GM12892 (cell line): ENCODE measurements around the gene SLF2.

Experiments
- DNase-seq: peaks from one replicate; pipeline ENCODE4 v3.0.0; 2011; ENCODE audit not compliant: insufficient read length
- FAIRE-seq: peaks from 2 replicates; lab custom pipeline; 2011; peaks lifted over from hg19 to GRCh38; lab: Jason Lieb, UNC
- POLR2A ChIP-seq: IDR thresholded peaks from 2 replicates; pipeline ENCODE4 v1.6.1; 2011; ENCODE audit warnings: low read depth, low read length, control low read depth
- POLR2AphosphoS5 ChIP-seq: IDR thresholded peaks from 2 replicates; pipeline ENCODE4 v1.6.1; 2011; ENCODE audit warnings: low read depth, low read length, control low read depth
- TAF1 ChIP-seq: IDR thresholded peaks from 2 replicates; pipeline ENCODE4 v1.6.1; 2011; ENCODE audit warnings: low read depth, mild to moderate bottlenecking, control low read depth, low read length, borderline replicate concordance

SLF2 gene

GRCh38 chr10:101005361-101005760, 92.6 kb downstream of the SLF2 start:
- TF ChIP-seq TAF1 = no peak
- TF ChIP-seq POLR2AphosphoS5 = no peak
- TF ChIP-seq POLR2A = no peak
- DNase-seq (no peak), FAIRE-seq (no peak)

- TF ChIP-seq POLR2A = no peak
- TF ChIP-seq POLR2AphosphoS5 = no peak
- TF ChIP-seq TAF1 = no peak
- DNase-seq (no peak), FAIRE-seq (no peak)
These were observed 93.3 kb downstream of the SLF2 start for GRCh38 chr10:101005869-101006567.

- FAIRE-seq (no peak), DNase-seq (no peak)
- TF ChIP-seq POLR2A = no peak
- no peak for TF ChIP-seq TAF1
- TF ChIP-seq POLR2AphosphoS5 = no peak
These were observed 93.9 kb downstream of the SLF2 start for GRCh38 chr10:101006593-101007098.

- DNase-seq (no peak), FAIRE-seq (no peak)
- TF ChIP-seq POLR2AphosphoS5 (no peak), POLR2A (no peak), TAF1 (no peak)
These were observed 94.4 kb downstream of the SLF2 start for GRCh38 chr10:101007099-101007711.

- no peak for FAIRE-seq
- no peak for DNase-seq
- TF ChIP-seq POLR2AphosphoS5 = no peak
- TF ChIP-seq POLR2A = no peak
- TF ChIP-seq TAF1 = no peak
These were observed 95.4 kb downstream of the SLF2 start for GRCh38 chr10:101007915-101008822.

- no peak for FAIRE-seq
- no peak for TF ChIP-seq TAF1
- no peak for TF ChIP-seq POLR2A
- TF ChIP-seq POLR2AphosphoS5 = no peak
These were observed 96.2 kb downstream of the SLF2 start for GRCh38 chr10:101008823-101009423.

GRCh38 chr10:101010329-101010728, 97.6 kb downstream of the SLF2 start:
- DNase-seq = no peak
- TF ChIP-seq POLR2AphosphoS5 = no peak
- TF ChIP-seq POLR2A = no peak
- TF ChIP-seq TAF1 = no peak
- no peak for FAIRE-seq

More at GRCh38 chr10:101008823-101009423, 96.2 kb downstream of the SLF2 start:
- DNase-seq = no peak

- no peak for TF ChIP-seq POLR2AphosphoS5
- TF ChIP-seq POLR2A = no peak
- no peak for TF ChIP-seq TAF1
- DNase-seq = no peak
- no peak for FAIRE-seq
These were observed 99.0 kb downstream of the SLF2 start for GRCh38 chr10:101011517-101012423.

GRCh38 chr10:101012525-101013364, 100.0 kb downstream of the SLF2 start:
- peak; percentile 73 for DNase-seq
- TF ChIP-seq TAF1 = no peak
- no peak for TF ChIP-seq POLR2AphosphoS5
- no peak for TF ChIP-seq POLR2A
- FAIRE-seq = peak; percentile 86
